Stimulated activated CD4-positive, alpha-beta T cell treated with anti-CD3 and anti-CD28 coated beads, Interleukin-15, amount 100 ng/mL, for 24 hours (primary cell): ENCODE measurements around the gene OAS2.
"Not testable (repeated sequence)": the region's sequence is repeated elsewhere in the genome, so short reads cannot be mapped to it uniquely, and the experiment has no call there.

Source experiments
- DNase-seq: peaks from one replicate; pipeline ENCODE4 v3.0.0-alpha.2; 2020

Gene OAS2

GRCh38 chr12:112957125-112957524, 21.2 kb upstream of the OAS2 start:
- DNase-seq, result not testable (repeated sequence)

- DNase-seq, result no peak
These were observed 17.2 kb upstream of the OAS2 start for GRCh38 chr12:112961074-112961473.

- DNase-seq, result no peak
These were observed 16.8 kb upstream of the OAS2 start for GRCh38 chr12:112961536-112961935.

GRCh38 chr12:112962561-112962960, 15.8 kb upstream of the OAS2 start:
- no peak for DNase-seq

GRCh38 chr12:112963227-112963861, 15.0 kb upstream of the OAS2 start:
- no peak for DNase-seq

- no peak for DNase-seq
These were observed 14.2 kb upstream of the OAS2 start for GRCh38 chr12:112964067-112964670.

- DNase-seq, result no peak
These were observed 13.4 kb upstream of the OAS2 start for GRCh38 chr12:112964915-112965314.

GRCh38 chr12:112965643-112966042, 12.7 kb upstream of the OAS2 start:
- DNase-seq, result no peak

GRCh38 chr12:112967306-112967705, 11.0 kb upstream of the OAS2 start:
- no peak for DNase-seq

- no peak for DNase-seq
These were observed 10.5 kb upstream of the OAS2 start for GRCh38 chr12:112967858-112968257.

- DNase-seq, result no peak
These were observed 8.6 kb upstream of the OAS2 start for GRCh38 chr12:112969547-112970306.

GRCh38 chr12:112970391-112970790, 7.9 kb upstream of the OAS2 start:
- DNase-seq, result no peak

GRCh38 chr12:112971248-112971647, 7.1 kb upstream of the OAS2 start:
- no peak for DNase-seq

- DNase-seq, result no peak
These were observed 5.1 kb upstream of the OAS2 start for GRCh38 chr12:112973011-112973735.

- no peak for DNase-seq
These were observed 4.5 kb upstream of the OAS2 start for GRCh38 chr12:112973818-112974231.

GRCh38 chr12:112974904-112975303, 3.4 kb upstream of the OAS2 start:
- DNase-seq, result no peak

- no peak for DNase-seq
These were observed 1.2 kb upstream of the OAS2 start for GRCh38 chr12:112977139-112977538.

GRCh38 chr12:112977641-112978040, 678 bp upstream of the OAS2 start:
- DNase-seq, result no peak

- DNase-seq, result peak; percentile 64
These were observed 842 bp downstream of the OAS2 start for GRCh38 chr12:112979041-112979680.

- DNase-seq, result no peak
These were observed 2.3 kb downstream of the OAS2 start for GRCh38 chr12:112980491-112981158.

GRCh38 chr12:112985642-112986290, 7.4 kb downstream of the OAS2 start:
- DNase-seq, result no peak

- DNase-seq, result no peak
These were observed 8.0 kb downstream of the OAS2 start for GRCh38 chr12:112986291-112986800.
